OCI-LY3 (cell line): ENCODE measurements around the gene DTX1.

Experiments
- CTCF ChIP-seq: fragments of 200-600, 300-600 bp; sonication (generic); IDR thresholded peaks from 2 replicates; pipeline ENCODE4 v1.5.1; 2014; ENCODE audit warnings: antibody characterized with exemption, low read length, low read depth
- EZH2phosphoT487 ChIP-seq: fragments of 200-600 bp; shearing (Covaris generic); IDR thresholded peaks from 2 replicates; pipeline ENCODE4 v1.6.1; 2018; ENCODE audit warnings: antibody characterized with exemption, mixed run types, low read depth

GRCh38 chr12:113064395-113065125, 8.0 kb downstream of the DTX1 start:
- TF ChIP-seq CTCF = no peak
- TF ChIP-seq EZH2phosphoT487 = no peak
